Fibroblast of skin of right quadriceps (primary cell): Measurements from ENCODE around the gene ZNF844.
"Not testable (repeated sequence)": the region's sequence is repeated elsewhere in the genome, so short reads cannot be mapped to it uniquely, and the experiment has no call there.

Experiments used
- DNase-seq: peaks from one replicate; pipeline ENCODE4 v3.0.0-alpha.2; 2013

The ZNF844 gene

DNA sequence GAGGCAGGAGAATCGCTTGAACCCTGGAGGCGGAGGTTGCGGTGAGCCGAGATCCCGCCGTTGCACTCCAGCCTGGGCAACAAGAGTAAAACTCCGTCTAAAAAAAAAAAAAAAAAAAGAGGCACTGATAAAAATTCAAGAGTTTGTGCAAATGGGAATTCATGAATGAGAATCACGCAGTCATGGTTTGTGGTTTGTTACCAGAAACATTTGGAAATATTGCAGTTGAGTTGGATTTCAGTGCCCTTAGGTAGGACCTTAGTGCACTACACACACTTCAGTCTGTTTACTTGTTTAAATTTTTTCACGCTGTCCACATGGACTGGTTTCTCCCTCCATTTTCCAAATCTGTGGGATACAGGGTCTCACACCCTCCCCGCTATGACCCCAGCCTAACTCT, 28.4 kb downstream of the ZNF844 start:
- peak; percentile 15 for DNase-seq

DNA sequence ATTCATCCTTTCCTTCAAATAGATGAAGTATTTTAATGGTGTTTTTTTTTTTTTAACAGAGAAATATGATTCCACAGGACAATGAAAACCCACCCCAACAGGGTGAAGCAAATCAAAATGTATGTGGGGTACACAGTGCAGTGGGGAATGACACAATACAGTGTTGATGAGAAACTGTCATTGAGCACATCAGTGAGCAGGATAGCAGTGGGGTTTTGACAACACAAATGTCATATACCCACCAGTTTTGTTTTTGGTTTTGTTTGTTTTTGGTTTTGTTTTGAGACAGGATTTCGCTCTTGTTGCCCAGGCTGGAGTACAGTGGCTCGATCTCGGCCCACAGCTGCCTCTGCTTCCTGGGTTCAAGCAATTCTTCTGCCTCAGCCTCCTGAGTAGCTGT, 29.2 kb downstream of the ZNF844 start:
- DNase-seq: no peak

DNA sequence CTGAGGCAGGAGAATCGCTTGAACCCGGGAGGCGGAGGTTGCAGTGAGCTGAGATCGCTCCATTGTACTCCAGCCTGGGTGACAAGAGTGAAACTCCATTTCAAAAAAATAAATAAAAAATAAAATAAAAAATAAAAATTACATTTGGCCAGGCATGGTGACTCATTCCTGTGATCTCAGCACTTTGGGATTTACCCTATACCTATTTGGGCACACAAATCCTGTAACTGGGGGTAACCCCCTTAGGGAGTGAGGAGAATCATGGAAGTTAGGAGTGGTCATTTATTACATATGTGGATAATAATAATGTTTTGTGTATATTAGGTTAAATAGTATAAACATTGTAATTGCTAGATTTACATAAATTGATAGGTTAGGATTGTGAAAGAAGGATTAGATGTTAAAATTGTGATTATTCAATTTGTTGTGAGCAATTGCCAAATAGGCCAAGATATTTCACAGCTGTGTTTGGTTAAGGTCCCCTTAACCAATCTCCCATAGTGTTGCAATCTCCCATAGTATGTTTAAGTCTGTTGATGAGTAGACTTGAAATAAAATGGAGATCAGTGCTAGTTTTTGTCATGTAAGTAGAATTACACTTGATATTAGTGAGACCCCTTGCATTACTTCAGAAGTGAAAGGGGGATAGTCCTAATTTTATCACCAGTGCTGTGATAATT, 30.7 kb downstream of the ZNF844 start:
- DNase-seq: peak; percentile 13

DNA sequence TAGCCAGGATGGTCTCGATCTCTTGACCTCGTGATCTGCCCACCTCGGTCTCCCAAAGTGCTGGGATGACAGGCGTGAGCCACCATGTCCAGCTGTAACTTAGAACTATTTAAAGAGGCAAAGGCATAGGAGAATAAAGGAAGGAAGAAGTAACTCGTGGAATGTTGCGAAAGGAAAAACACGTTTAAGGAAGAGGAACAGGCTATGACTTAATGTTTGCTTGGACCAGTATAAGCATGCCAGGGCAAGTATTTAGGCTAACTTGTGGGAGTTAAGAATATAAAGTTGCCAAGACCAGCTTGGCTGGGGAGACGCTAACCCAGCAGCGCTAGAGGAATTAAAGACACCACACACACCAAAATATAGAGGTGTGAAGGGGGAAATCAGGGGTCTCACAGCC, 33.5 kb downstream of the ZNF844 start:
- DNase-seq: no peak

DNA sequence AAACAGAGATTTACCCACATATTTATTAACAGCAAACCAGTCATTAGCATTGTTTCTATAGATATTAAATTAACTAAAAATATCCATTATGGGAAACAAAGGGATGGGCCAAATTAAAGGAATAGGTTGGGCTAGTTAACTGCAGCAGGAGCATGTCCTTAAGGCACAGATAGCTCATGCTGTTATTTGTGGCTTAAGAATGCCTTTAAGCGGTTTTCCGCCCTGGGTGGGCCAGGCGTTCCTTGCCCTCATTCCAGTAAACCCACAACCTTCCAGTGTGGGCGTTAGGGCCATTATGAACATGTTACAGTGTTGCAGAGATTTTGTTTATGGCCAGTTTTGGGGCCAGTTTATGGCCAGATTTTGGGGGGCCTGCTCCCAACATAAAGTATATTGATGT, 39.4 kb downstream of the ZNF844 start:
- DNase-seq: not testable (repeated sequence)

DNA sequence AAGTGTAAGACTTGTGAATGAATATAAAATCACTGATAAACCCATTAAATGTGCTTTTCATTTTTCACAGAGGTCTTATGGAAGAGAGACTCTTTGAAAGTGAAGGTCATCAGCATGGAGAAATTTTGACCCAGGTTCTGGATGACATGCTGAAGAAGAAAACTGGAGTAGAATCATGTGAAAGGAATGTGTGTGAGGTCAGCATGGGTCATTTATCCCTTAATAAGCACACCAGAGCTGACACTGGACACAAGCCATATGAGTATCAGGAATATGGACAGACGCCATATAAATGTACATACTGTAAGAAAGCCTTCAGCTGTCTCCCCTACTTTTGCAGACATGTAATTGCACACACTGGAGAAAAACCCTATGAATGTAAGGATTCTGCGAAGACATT, 46.6 kb downstream of the ZNF844 start:
- DNase-seq: no peak

DNA sequence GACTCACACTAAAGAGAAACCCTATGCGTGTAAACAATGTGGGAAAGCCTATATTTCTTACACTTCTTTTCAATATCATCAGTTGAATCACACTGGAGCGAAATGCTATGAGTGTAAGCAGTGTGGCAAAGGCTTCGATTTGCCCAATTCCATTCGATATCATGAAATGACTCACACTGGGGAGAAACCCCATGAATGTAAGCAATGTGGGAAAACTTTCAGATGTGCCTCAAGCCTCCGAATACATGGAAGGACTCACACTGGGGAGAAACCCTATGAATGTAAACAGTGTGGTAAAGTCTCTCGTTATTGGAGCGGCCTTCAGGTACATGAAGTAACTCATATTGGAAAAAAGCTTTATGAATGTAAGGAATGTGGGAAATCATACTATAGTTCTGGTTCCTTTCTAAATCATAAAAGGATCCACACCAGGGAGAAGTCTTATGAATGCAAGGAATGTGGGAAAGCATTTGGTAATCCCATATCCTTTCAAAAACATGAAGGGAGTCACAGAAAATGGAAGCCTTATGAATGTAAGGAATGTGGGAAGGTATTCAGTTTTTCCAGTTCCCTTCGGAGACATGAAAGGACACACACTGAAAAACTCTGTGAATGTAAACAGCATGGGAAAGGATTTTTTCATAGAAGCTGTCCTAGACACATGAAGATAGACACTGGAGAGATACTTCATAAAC, 47.6 kb downstream of the ZNF844 start:
- no peak for DNase-seq

DNA sequence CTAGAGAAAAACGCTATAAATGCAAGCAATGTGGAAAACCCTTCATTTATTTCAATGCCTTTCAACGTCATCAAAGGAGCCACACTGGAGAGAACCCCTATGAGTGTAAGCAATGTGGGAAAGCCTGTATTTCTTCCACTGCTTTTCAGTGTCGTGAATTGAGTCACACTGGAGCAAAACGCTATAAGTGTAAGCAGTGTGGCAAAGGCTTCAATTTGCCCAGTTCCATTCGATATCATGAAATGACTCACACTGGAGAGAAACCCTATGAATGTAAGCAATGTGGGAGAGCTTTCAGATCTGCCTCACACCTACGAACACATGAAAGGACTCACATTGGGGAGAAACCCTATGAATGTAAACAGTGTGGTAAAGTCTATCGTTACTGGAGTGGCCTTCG, 48.2 kb downstream of the ZNF844 start:
- no peak for DNase-seq

DNA sequence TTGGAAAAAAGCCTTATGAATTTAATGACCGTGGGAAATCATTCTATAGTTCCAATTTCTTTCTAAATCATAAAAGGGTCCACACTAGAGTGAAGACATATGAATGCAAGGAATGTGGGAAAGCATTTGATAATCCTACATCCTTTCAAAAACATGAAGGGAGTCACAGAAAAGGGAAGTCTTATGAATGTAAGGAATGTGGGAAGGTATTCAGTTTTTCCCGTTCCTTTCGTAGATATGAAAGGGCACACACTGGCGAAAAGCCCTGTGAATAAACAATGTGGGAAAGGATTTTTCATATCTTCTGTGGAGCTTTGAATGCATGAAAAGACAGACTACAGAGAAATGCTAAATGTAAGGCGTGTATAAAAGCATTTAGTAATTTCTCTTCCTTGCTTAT, 48.6 kb downstream of the ZNF844 start:
- DNase-seq: no peak

DNA sequence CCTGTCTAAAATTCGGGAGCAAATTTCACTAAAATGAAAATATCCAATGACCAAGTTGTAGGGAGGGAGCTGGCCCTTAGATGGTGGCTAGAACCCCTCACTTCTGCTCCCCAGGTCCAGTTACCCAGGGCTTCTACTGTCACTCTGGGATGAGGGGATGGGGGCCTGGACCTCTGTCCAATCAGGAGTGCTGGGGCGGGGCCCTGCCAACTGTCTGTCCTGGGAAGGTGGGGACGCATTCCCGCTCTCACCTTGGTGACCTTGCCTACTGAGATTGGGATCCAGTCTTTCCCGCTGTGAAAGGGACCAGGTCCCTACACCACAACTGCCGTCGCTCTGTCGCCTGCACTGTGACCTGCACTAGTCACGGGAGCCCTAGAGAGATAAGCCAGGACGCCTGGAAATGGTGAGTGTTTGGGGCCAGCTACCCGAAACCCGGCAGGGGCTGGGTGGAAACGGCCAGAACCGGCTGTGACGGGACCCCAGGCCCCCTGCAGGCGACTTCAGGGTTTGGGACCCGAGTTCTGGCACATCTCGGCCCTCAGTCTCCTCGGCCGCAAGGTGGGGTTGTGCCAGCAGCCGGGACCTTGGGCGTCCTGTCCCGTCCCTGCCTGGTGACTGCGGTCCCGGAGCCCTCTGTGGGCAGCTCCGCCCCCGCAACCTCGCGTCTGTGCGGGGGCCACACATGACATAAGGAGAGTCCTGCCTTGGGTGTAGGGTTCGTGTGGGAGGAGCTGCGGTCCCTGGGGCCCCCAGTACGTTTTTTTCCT, 52.9 kb downstream of the ZNF844 start:
- no peak for DNase-seq

DNA sequence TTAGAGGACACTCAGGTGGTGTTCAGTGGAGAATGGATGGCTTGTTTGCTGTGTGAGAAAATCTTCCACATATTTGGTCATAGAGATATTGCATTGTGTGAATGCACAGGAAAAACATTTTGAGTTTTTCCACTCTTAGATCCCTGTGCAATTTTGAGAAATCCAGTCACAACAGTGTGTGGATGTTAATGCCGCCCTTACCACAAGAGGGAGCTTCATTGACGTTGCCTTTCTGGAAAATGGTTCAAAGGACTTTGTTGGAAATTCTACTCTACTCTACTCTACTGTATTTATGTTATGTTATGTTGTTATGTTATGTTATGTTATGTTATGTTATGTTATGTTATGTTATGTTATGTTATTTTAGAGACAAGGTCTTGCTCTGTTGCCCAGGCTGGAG, 62.2 kb downstream of the ZNF844 start:
- no peak for DNase-seq
